Stimulated activated CD4-positive, alpha-beta T cell treated with anti-CD3 and anti-CD28 coated beads, Interleukin-1b, Interleukin-23, amount 100 ng/mL, for 4 hours (primary cell): ENCODE data around the gene UPF1.
"Not testable (repeated sequence)": the region's sequence is repeated elsewhere in the genome, so short reads cannot be mapped to it uniquely, and the experiment has no call there.

Source experiments
- DNase-seq, 2 donors: peaks; one replicate each; pipeline ENCODE4 v3.0.0-alpha.2; 2020; ENCODE audit warnings: low read depth in 2 of 2

Gene UPF1

DNA sequence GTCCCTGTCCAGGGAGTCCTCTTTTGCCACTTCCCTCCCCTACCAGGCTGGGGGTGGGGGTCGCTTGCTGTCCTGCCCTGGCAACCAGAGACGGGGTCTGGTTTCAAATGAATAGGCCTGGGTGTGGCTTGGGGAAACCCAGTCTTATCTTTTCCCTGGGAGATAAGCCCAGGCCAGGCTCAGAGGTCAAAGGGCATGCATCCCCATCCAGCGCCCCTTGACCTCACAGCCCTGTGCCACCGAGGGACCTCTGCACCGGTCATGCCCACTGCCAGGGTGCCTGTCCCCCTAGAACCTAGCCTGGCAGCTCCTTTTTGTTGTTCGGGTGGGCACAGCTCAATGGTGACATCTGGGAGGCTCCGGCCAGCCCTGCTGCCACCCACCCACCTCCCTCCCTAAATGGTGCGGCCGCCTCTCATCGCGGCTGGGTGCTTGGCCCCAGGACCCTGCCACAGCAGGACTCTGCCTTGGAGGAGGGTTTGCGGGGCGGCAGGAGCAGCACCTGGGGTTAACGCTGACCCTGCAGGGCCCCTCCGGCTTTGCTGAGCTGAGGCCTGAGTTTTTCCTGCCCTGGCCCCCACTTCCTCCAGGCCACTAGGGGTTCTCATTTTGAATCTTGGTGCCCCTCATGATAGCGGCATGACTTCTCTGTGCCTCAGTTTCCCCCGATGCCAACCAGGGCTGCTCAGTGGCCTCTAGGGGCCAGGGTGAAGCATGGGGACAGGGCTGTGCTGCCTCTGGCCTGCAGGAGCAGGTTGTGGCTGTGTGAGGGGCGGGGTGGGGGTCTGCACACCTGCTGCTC, 67.0 kb downstream of the UPF1 start:
- no peak for DNase-seq

- no peak for DNase-seq
Measured at GRCh38 chr19:18899624-18900560, 68.1 kb downstream of the UPF1 start.

GRCh38 chr19:18900700-18901481, 69.1 kb downstream of the UPF1 start:
- no peak for DNase-seq

DNA sequence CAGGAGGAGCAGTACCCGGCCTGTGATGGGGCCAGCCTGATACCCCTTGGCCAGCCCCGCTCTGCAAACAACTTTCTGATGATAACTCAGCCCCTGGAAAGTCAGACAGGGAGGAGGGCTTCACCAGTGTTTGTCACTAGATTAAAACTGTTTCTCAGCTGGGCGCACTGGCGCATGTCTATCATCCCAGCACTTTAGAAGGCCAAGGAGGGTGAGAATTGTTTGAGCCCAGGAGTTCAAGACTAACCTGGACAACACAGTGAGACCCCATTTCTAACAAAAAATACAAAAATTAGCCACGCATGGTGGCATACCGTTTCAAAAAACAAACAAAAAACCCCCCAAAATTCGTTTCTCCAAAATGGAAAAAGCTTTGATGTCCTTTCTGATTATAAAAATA, 69.7 kb downstream of the UPF1 start:
- no peak for DNase-seq

- not testable (repeated sequence) for DNase-seq
Measured at GRCh38 chr19:18902519-18902918, 70.8 kb downstream of the UPF1 start.

DNA sequence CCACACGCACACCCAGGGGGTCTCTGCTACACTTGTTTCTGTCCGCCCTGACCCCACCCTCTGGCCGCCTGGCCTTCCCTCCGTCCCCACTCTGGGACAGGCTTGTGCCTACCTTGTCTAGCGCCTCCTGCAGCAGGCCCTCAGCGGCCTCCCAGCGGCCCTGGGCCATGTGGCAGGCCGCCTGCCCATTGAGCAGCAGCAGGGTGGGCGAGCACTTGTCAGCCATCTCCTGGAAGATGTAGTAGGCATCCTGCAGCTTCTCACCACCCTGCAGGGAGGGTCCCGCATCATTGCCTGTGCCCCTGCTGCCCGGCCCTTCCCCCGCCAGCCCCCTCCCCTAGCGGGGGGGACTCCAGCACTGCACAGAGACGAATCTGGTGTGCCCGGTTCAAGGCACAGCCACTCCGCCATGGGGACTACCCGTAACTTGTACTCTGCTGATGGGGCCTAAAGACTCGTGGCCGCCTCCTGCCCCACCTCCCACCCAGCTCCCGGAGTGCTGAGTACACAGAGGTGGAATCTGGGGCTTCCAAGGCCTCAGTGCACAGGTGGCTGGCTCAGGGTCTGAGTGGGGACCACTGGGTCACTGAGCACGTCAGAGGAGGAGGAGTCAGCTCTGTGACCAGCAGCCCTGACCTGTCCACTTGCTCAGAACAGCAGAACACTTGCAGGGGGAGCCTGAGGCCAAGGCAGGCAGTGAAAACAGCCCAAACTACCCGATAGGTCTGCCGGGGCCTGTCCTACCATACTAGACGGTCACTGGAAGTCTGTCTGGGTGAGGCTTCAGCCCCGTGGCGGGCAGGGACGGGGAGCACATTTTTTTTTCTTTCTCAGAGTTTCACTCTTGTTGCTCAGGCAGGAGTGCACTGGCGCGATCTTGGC, 71.6 kb downstream of the UPF1 start:
- no peak for DNase-seq

- DNase-seq: no peak
Measured at GRCh38 chr19:18904334-18905057, 72.7 kb downstream of the UPF1 start.

- DNase-seq: no peak
Measured at GRCh38 chr19:18905058-18905456, 73.3 kb downstream of the UPF1 start.

DNA sequence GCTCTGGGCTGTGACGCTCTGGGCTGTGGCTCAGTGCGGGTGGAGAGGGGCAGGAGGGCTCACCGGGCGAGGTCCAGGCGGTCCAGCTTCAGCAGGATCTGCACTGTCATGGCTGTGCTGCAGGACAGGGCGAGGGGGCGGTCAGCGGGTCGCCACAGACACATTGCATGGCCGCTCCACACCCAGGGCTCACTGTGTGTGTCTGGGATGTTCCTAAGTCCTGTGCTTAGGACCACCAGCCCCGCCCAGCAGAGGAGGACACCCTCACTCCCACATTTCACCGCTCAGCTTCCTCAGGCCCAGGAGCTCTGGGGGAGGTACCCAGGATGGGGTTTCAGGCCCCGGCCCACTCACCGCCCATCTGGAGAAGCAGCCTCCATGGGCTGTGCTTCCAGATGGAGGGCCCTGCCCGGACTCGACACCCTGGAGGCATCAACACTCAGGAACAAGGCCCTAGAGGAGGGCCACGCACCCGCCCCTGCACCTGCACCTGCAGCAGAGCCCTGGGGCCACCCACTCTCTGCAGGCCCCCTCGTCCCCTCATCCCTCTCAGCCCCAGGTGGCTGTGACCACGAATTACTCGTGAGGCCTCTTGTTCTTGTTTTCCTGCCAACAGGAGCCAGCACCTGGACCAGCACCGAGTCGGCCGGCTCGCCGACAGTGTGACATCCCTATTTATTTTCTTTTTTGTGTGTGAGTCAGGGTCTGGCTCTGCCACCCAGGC, 73.9 kb downstream of the UPF1 start:
- no peak for DNase-seq

DNA sequence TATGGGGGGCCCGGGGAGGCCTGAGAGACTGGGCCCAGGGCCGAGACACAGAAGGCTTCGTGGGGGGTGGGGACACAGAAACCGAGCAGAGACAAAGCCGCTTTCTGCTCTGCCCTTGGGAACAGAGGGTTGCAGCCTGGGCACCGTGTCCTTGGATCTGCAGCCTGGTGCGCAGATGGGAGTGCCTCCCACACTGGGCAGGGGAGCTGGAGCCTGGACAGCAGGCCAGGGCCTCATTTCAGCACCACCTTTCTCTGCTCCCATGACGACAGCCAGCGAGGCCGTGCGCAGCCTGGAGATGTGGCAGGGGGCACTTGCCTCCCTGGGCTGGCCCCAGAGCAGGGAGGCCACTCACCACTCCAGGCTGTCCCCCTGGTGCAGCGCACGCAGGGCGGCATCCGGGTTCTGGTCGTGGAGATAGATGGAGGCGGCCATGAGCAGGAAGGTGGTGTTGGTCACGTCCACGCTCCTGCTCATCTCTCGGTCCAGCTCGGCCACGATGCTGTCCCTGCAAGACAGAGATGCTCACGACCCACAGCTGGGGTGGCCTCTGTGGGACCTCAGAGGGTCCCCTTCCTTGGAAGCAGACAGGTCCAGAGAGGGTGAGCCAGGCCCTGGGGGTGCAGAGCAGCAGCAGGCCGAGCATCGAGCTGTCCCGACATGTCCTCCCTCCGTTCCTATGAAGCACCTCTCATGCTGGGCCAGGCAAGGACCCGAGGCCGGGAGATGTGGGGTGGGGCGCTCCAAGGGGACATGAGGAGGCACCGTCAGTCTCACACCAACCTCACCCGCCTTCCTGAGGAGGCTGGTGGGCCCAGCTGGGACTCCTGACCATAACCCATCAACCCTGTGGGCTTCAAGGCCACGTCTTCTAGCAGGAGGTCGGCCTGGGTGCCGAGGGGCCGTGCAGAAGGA, 75.1 kb downstream of the UPF1 start:
- no peak for DNase-seq

- DNase-seq: no peak
Measured at GRCh38 chr19:18908917-18909619, 77.3 kb downstream of the UPF1 start.

DNA sequence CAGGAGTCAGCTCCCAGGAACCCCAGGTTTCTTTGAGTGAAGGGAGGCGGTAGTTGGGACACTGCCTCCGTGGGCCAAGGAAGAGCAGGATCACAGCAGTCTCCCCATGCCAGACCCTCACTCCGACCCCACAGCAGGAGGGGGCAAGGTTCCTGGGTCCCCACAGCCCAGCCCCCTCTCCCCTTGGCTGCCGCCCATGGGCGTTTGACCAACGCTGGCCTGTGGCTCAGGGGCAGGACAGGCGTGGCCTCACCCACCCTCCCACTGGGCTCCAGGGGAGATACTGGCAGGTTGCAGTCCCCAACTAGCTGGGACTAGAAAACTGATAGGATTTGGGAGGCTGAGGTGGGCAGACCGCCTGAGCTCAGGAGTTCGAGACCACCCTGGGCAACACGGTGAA, 78.3 kb downstream of the UPF1 start:
- DNase-seq: no peak

GRCh38 chr19:18910801-18911436, 79.2 kb downstream of the UPF1 start:
- no peak for DNase-seq

DNA sequence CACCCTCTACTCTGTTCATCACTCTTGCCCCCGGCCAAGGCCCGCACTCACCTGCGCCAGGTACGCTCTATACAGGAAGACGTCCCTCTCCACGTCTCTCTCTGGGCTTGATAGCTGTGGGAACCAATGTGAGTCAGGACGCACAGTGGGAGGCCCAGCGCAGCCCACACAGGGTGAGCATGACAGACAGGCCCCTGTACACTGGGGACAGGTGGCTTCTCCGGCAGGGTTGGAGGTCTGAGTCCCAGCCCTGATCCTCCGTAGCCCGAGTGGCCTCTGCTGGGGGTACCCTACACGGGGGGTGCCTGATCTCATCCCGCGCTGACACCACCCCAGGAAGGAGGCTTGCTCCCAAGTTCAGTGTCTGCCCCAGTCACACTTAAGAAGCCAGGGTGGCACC, 81.2 kb downstream of the UPF1 start:
- DNase-seq: no peak

- no peak for DNase-seq
Measured at GRCh38 chr19:18913466-18913865, 81.7 kb downstream of the UPF1 start.

- DNase-seq: no peak
Measured at GRCh38 chr19:18915639-18916038, 83.9 kb downstream of the UPF1 start.

DNA sequence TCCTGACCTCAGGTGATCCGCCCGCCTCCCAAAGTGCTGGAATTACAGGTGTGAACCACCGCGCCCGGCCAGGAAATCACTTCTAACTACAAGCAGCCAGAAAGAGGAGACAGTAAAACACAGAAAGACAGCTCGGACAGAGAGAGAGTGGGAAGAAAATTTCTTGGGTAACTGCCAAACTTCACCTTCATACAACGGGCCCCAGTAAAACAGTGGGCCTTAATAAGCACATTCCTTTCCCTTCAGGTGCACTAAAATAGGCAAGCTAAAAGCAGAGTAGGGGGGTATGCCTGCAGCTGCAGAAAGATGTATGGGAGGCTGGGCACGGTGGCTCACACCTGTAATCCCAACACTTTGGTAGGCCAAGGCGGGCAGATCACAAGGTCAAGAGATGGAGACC, 85.8 kb downstream of the UPF1 start:
- DNase-seq: not testable (repeated sequence)
